Epidermal melanocyte (primary cell): ENCODE data around the gene RAP1GAP.

Experiments
- DNase-seq: peaks from one replicate; pipeline ENCODE4 v3.0.0; 2011; ENCODE audit warnings: low spot score; ENCODE audit not compliant: insufficient read length

RAP1GAP gene

GRCh38 chr1:21628798-21629393 is 40.3 kb downstream of the RAP1GAP start:
- no peak for DNase-seq

GRCh38 chr1:21626921-21627339 is 42.2 kb downstream of the RAP1GAP start:
- no peak for DNase-seq

GRCh38 chr1:21625390-21626190 is 43.6 kb downstream of the RAP1GAP start:
- no peak for DNase-seq

GRCh38 chr1:21624571-21625389 is 44.4 kb downstream of the RAP1GAP start:
- DNase-seq: no peak

- DNase-seq: no peak
Measured at GRCh38 chr1:21623410-21623961, 45.7 kb downstream of the RAP1GAP start.

GRCh38 chr1:21622466-21623315 is 46.5 kb downstream of the RAP1GAP start:
- no peak for DNase-seq

- DNase-seq: no peak
Measured at GRCh38 chr1:21621761-21622436, 47.3 kb downstream of the RAP1GAP start.

- DNase-seq: no peak
Measured at GRCh38 chr1:21621051-21621450, 48.1 kb downstream of the RAP1GAP start.

GRCh38 chr1:21620496-21620895 is 48.7 kb downstream of the RAP1GAP start:
- no peak for DNase-seq

- no peak for DNase-seq
Measured at GRCh38 chr1:21620011-21620410, 49.1 kb downstream of the RAP1GAP start.

- DNase-seq: no peak
Measured at GRCh38 chr1:21619375-21619947, 49.7 kb downstream of the RAP1GAP start.

GRCh38 chr1:21618561-21619374 is 50.4 kb downstream of the RAP1GAP start:
- DNase-seq: no peak

GRCh38 chr1:21618059-21618458 is 51.1 kb downstream of the RAP1GAP start:
- no peak for DNase-seq

- DNase-seq: no peak
Measured at GRCh38 chr1:21617126-21617738, 51.9 kb downstream of the RAP1GAP start.

GRCh38 chr1:21616372-21616771 is 52.8 kb downstream of the RAP1GAP start:
- DNase-seq: no peak

- DNase-seq: no peak
Measured at GRCh38 chr1:21614419-21615115, 54.6 kb downstream of the RAP1GAP start.

- DNase-seq: no peak
Measured at GRCh38 chr1:21613072-21613867, 55.9 kb downstream of the RAP1GAP start.
